Osteoblast (primary cell): ENCODE measurements around the gene RGL3. TPM values are rescaled to one million over a fixed set of nuclear protein-coding genes. Genes with fewer than 3 reads are reported as not detected.

Source experiments
- DNase-seq: peaks from one replicate; pipeline ENCODE4 v3.0.0; 2011; ENCODE audit warnings: low spot score, mixed read lengths; ENCODE audit not compliant: insufficient read length; ENCODE audit errors: missing footprints
- H2AFZ ChIP-seq: 2 replicates; pipeline ENCODE4 v1.6.0; 2011; ENCODE audit warnings: mild to moderate bottlenecking, low read length
- H3K27ac ChIP-seq: 2 replicates; pipeline ENCODE4 v1.5.1; 2011; ENCODE audit warnings: mild to moderate bottlenecking, low read depth, low read length, moderate library complexity
- H3K27me3 ChIP-seq: 2 replicates; pipeline ENCODE4 v1.6.0; 2012; ENCODE audit warnings: mild to moderate bottlenecking, control low read depth, inconsistent platforms, low read length, moderate library complexity; ENCODE audit not compliant: insufficient read depth
- H3K36me3 ChIP-seq: 2 replicates; pipeline ENCODE4 v1.5.1; 2011; ENCODE audit warnings: mild to moderate bottlenecking, low read length, control low read depth, moderate library complexity; ENCODE audit not compliant: insufficient read depth
- H3K4me1 ChIP-seq: 2 replicates; pipeline ENCODE4 v1.5.1; 2011; ENCODE audit warnings: mild to moderate bottlenecking, low read length, control low read depth, moderate library complexity; ENCODE audit not compliant: insufficient read depth
- H3K4me2 ChIP-seq: 2 replicates; pipeline ENCODE4 v1.6.0; 2011; ENCODE audit warnings: mild to moderate bottlenecking, low read length; ENCODE audit not compliant: insufficient read depth
- H3K4me3 ChIP-seq: fragments of 200-600 bp; sonication (generic); 3 replicates; pipeline ENCODE4 v1.5.1; 2012; ENCODE audit warnings: mild to moderate bottlenecking, low read length, inconsistent platforms; ENCODE audit not compliant: insufficient read depth
- H3K79me2 ChIP-seq: 2 replicates; pipeline ENCODE4 v1.6.0; 2012; ENCODE audit warnings: mild to moderate bottlenecking, low read length, control low read depth, inconsistent platforms; ENCODE audit not compliant: insufficient read depth
- H3K9me3 ChIP-seq: 2 replicates; pipeline ENCODE4 v1.5.1; 2011; ENCODE audit warnings: low read depth, low read length, control low read depth
- H4K20me1 ChIP-seq: 2 replicates; pipeline ENCODE4 v1.6.0; 2012; ENCODE audit warnings: mild to moderate bottlenecking, low read length, control low read depth; ENCODE audit not compliant: insufficient read depth
- CTCF ChIP-seq: IDR thresholded peaks from 2 replicates; pipeline ENCODE4 v1.5.1; 2011; ENCODE audit warnings: mild to moderate bottlenecking, low read depth, low read length, moderate library complexity; ENCODE audit errors: extremely low read depth
- total RNA-seq: library from RNA; depleted of rRNA; stranded (reverse); fragments of >200 nt; gene quantifications from 2 replicates; pipeline ENCODE4 v1.2.3, GENCODE V29; 2012

The RGL3 gene
- total RNA-seq, 1 donor = 0.36 TPM

- no peak overlapping the region for H3K27ac ChIP-seq
- H3K4me2 ChIP-seq = no peak overlapping the region
- peaks cover 30% of the 10 kb centered on the region for H3K36me3 ChIP-seq
- no peaks in the 10 kb centered on the region for H3K4me1 ChIP-seq
- no peak for TF ChIP-seq CTCF
- no peak overlapping the region for H2AFZ ChIP-seq
- H3K4me3 ChIP-seq = no peak overlapping the region
- no peaks in the 10 kb centered on the region for H3K9me3 ChIP-seq
- peak; percentile 35 for DNase-seq
- no peaks in the 10 kb centered on the region for H3K79me2 ChIP-seq
- no peaks in the 10 kb centered on the region for H3K27me3 ChIP-seq
- H4K20me1 ChIP-seq = peaks cover 8% of the 10 kb centered on the region
Observed at GRCh38 chr19:11365557-11366117, 53.5 kb downstream of the RGL3 start.

- Histone ChIP-seq H3K4me1 (no peaks in the 10 kb centered on the region), H3K36me3 (peaks cover 35% of the 10 kb centered on the region), H3K4me2 (no peak overlapping the region), H3K27me3 (no peaks in the 10 kb centered on the region), H3K27ac (no peak overlapping the region), H3K79me2 (no peaks in the 10 kb centered on the region), H4K20me1 (peaks cover 10% of the 10 kb centered on the region), H2AFZ (no peak overlapping the region), H3K4me3 (no peak overlapping the region), H3K9me3 (no peaks in the 10 kb centered on the region)
- peak; percentile 72 for DNase-seq
- TF ChIP-seq CTCF = no peak
Observed at GRCh38 chr19:11364935-11365334, 54.2 kb downstream of the RGL3 start.

- Histone ChIP-seq H3K27ac (no peak overlapping the region), H3K4me2 (no peak overlapping the region), H3K9me3 (no peaks in the 10 kb centered on the region), H3K79me2 (no peaks in the 10 kb centered on the region), H4K20me1 (peaks cover 8% of the 10 kb centered on the region), H3K36me3 (peaks cover 40% of the 10 kb centered on the region), H2AFZ (no peak overlapping the region), H3K4me1 (no peaks in the 10 kb centered on the region), H3K27me3 (no peaks in the 10 kb centered on the region), H3K4me3 (no peak overlapping the region)
- TF ChIP-seq CTCF = no peak
- DNase-seq = peak; percentile 53
Observed at GRCh38 chr19:11364296-11364904, 54.7 kb downstream of the RGL3 start.

GRCh38 chr19:11363881-11364280, 55.2 kb downstream of the RGL3 start:
- Histone ChIP-seq H3K4me1 (no peaks in the 10 kb centered on the region), H3K27me3 (no peaks in the 10 kb centered on the region), H3K4me2 (no peak overlapping the region), H3K79me2 (no peaks in the 10 kb centered on the region), H2AFZ (no peak overlapping the region), H3K36me3 (peaks cover 41% of the 10 kb centered on the region), H4K20me1 (peaks cover 8% of the 10 kb centered on the region), H3K9me3 (no peaks in the 10 kb centered on the region), H3K27ac (no peak overlapping the region), H3K4me3 (no peak overlapping the region)
- no peak for TF ChIP-seq CTCF
- DNase-seq = peak; percentile 36
